Peyer's patch (tissue), 4 donors: Measurements from ENCODE around the gene FGD3. TPM values are rescaled to one million over a fixed set of nuclear protein-coding genes. Genes with fewer than 3 reads are reported as not detected.

Experiments used
- DNase-seq, 3 donors: peaks; one replicate each; pipeline ENCODE4 v3.0.0-alpha.2; 2017 to 2019
- H3K27ac ChIP-seq, 4 donors: fragments of 200-600 bp; sonication (generic); one replicate each; pipeline ENCODE4 v1.5.1; 2016 to 2019
- H3K27me3 ChIP-seq, 2 donors: fragments of 200-600 bp; sonication (generic); one replicate each; pipeline ENCODE4 v1.5.1; 2019
- H3K36me3 ChIP-seq, 3 donors: fragments of 200-600 bp; sonication (generic); one replicate each; pipeline ENCODE4 v1.5.1; 2016 to 2019
- H3K4me1 ChIP-seq, 4 donors: fragments of 200-600 bp; sonication (generic); one replicate each; pipeline ENCODE4 v1.5.1; 2016 to 2019
- H3K4me3 ChIP-seq, 4 donors: fragments of 200-600 bp; sonication (generic); 1 replicate in 3 of 4; 2 replicates in 1 of 4; pipeline ENCODE4 v1.5.1; 2016 to 2019; ENCODE audit warnings: mild to moderate bottlenecking in 1 of 4
- H3K9me3 ChIP-seq, 4 donors: fragments of 200-600 bp; sonication (generic); one replicate each; pipeline ENCODE4 v1.5.1; 2016 to 2019; ENCODE audit warnings: mild to moderate bottlenecking in 1 of 4
- CTCF ChIP-seq, 6 experiments: fragments of 450-650 bp in 4 of 6; fragments of 200-600 bp in 2 of 6; sonication (generic) in 1 of 6; IDR thresholded peaks; one replicate each; pipeline ENCODE4 v1.5.1; 2017 to 2019; ENCODE audit warnings: antibody characterized with exemption in 6 of 6, mild to moderate bottlenecking in 3 of 6, moderate library complexity in 1 of 6
- POLR2A ChIP-seq, 2 donors: fragments of 450-650 bp; IDR thresholded peaks; one replicate each; pipeline ENCODE4 v1.5.1; 2017; ENCODE audit warnings: antibody characterized with exemption in 2 of 2, mild to moderate bottlenecking in 2 of 2, moderate library complexity in 2 of 2
- total RNA-seq, 4 donors: library from RNA; depleted of rRNA; stranded (reverse); fragments of >200 nt; gene quantifications; one replicate each; pipeline ENCODE4 v1.1.0, GENCODE V29; 2016

Gene FGD3
- total RNA-seq, 4 donors from 2014 or later: 4.6 to 48.7 (median 7.8) TPM

DNA sequence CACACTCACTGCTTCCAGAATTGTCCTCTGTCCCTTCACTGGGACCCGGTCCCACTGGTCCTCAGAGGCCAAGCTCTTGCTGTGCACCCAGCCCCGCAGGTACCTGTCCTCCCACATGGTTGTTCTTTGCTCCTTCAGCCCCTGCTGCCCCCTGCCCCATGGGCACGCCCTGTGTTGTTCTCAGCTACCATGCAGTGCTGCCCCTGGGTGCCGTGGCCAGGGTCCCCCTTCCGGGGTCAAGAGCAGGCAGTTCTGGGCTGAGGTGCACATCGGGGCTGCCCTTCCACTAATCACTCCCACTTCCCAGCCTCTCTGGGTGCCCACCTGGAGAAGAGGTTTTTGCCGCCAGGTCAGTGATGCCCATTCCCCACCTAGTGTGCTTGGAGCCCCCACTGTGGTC, 79.3 kb downstream of the FGD3 start:
- Histone ChIP-seq H3K27ac (peak overlapping the region in 1 of 4 donors; percentile 28), H3K36me3 (no peaks in the 10 kb centered on the region), H3K27me3 (no peaks in the 10 kb centered on the region), H3K4me1 (no peaks in the 10 kb centered on the region), H3K9me3 (no peaks in the 10 kb centered on the region), H3K4me3 (no peak overlapping the region)
- TF ChIP-seq POLR2A (IDR thresholded peaks at IDR 0.05) (no peak), CTCF (IDR thresholded peaks at IDR 0.05) (no peak)
- no peak for DNase-seq

GRCh38 chr9:93027750-93028149, 80.4 kb downstream of the FGD3 start:
- TF ChIP-seq POLR2A (IDR thresholded peaks at IDR 0.05): no peak
- no peak for TF ChIP-seq CTCF (IDR thresholded peaks at IDR 0.05)
- no peak overlapping the region for H3K4me3 ChIP-seq
- H3K4me1 ChIP-seq: no peaks in the 10 kb centered on the region
- no peaks in the 10 kb centered on the region for H3K36me3 ChIP-seq
- DNase-seq: no peak
- no peaks in the 10 kb centered on the region for H3K9me3 ChIP-seq
- no peaks in the 10 kb centered on the region for H3K27me3 ChIP-seq
- H3K27ac ChIP-seq: peak overlapping the region in 1 of 4 donors; percentile 67

DNA sequence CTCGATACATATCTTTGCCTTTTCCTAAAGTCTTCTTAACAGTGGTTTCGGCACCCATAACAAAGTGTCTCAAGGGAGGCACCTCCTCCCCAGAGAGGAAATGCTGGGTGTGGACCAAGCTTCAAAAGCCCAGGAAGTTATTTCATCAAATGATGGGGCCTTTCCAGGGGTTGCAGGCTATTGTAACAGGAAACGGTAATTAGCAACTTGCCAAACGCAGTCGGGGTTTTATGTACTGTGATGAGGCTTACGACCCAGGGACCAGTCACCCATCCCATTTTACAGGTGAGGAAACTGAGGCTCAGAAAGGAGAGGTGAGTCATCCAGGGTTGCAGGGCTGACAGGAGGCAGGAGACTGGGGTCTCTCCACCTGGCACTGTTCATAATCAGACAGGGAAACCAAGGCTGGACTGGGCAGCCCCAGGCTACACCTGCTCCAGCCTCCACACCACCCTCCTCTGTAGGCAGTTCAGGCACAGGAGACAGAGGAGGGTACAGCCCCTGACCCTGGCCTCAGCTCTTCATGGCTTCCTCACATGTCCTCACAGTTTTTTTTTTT, 81.2 kb downstream of the FGD3 start:
- Histone ChIP-seq H3K36me3 (no peaks in the 10 kb centered on the region), H3K9me3 (no peaks in the 10 kb centered on the region), H3K4me1 (no peaks in the 10 kb centered on the region), H3K4me3 (no peak overlapping the region), H3K27ac (peak overlapping the region in 2 of 4 donors; percentile 32 to 67), H3K27me3 (no peaks in the 10 kb centered on the region)
- TF ChIP-seq CTCF (IDR thresholded peaks at IDR 0.05) (no peak), POLR2A (IDR thresholded peaks at IDR 0.05) (no peak)
- peak in 2 of 3 donors; percentile 72 to 78 for DNase-seq

GRCh38 chr9:93030642-93031628, 83.6 kb downstream of the FGD3 start:
- TF ChIP-seq CTCF (IDR thresholded peaks at IDR 0.05) (no peak), POLR2A (IDR thresholded peaks at IDR 0.05) (no peak)
- H3K4me1 ChIP-seq: no peaks in the 10 kb centered on the region
- no peaks in the 10 kb centered on the region for H3K9me3 ChIP-seq
- no peaks in the 10 kb centered on the region for H3K36me3 ChIP-seq
- DNase-seq: no peak
- no peaks in the 10 kb centered on the region for H3K27me3 ChIP-seq
- no peak overlapping the region for H3K4me3 ChIP-seq
- no peak overlapping the region for H3K27ac ChIP-seq

DNA sequence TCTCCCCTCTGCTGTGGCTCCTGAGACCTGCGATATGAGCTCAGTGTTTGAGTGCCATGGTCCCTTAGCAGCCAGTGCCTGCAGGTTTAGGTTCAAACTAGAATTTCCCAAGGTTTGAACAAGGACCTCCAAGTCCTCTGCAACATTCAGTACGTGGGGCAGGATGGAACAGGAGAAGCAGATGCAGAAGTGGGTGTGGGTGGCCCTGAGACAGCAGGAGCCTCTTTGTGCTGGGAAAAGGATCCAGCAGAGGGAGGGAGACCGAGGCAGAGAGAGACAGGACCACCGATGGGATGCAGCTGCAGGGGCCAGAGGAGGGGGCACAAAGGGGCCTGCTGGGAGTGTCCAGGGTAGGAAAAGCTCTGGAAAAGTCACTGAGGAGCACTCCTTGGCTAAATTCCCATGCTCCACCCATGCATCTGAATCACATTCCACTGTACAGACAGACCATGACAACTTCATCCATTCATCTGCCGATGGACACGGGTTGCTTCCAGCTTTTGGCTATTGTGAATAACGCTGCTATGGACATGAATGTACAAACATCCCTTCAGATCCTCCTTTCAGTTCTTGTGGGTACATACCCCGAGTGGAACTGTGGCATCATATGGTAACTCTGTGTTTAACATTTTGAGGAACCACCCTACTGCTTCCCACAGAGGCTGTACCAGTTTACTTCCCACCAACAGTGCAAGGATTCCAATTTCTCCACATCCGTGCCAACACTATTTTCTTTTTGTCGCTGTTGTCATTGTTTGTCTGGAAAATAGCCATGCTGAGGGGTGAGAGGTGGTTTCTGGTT, 84.5 kb downstream of the FGD3 start:
- Histone ChIP-seq H3K27me3 (no peaks in the 10 kb centered on the region), H3K9me3 (no peaks in the 10 kb centered on the region), H3K4me3 (no peak overlapping the region), H3K36me3 (no peaks in the 10 kb centered on the region), H3K27ac (no peak overlapping the region), H3K4me1 (no peaks in the 10 kb centered on the region)
- DNase-seq: no peak
- TF ChIP-seq POLR2A (IDR thresholded peaks at IDR 0.05): no peak
- TF ChIP-seq CTCF (IDR thresholded peaks at IDR 0.05): no peak
